Measurements from ENCODE around the gene SMOC2.

The SMOC2 gene

DNA sequence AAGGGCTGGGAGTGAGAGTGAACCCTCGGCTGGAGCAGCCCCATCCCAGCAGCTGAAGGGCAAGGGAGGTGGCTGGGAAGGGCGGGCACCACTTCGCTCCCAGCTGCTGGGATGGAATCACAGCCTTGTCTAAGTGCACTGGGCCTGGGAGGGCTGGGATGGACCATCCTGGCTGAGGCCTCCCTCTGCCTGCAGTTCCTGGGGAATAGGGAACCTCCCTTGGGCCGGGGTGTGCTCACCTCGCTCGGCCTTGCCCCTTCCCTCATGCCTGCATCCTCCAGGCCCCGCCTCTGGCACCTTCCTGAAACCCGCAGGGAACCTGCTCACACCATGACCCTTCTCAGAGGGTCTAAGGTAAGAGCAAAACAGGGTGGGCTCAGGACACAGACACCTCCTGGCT, 53.7 kb downstream of the SMOC2 start:
- DNase-seq, result no peak

DNA sequence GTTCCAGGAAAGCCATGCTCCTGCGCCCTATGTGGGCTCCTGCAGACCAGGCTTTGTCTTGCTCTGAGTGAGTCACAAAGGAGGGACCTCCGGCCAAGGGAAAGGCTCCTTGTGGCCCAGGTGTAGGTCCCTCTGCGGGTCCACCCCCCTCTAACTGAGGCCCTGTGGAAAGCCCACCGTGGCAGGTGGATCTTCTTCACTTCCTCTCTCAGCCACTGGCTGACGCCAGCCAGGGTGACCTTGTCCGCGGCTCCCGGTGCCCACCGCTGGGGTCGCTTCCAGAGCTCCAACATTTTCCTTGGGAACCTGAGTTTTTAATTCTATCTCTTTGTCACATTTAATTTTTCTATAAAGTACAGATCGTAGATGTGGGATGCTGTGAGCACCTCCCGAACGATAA, 54.1 kb downstream of the SMOC2 start:
- no peak for DNase-seq

DNA sequence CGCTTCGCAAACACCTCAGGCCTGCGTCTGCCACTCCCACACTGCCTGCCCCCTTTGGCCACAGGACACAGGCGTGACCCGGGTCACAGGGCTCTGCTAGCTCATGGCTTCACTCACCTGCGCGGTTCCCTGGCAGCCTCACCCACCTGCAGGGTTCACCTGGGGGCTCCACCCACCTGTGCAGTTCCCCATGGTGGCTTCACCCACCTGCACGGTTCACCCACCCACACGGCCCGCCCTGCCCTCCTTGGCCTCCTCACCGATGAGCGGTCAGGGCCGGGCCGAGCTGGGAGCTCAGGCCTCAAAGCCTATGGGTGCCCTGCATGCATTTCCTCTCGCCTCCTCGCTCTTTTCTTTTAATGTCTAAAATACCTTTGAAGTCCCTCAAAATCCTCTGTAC, 54.7 kb downstream of the SMOC2 start:
- DNase-seq, result no peak

DNA sequence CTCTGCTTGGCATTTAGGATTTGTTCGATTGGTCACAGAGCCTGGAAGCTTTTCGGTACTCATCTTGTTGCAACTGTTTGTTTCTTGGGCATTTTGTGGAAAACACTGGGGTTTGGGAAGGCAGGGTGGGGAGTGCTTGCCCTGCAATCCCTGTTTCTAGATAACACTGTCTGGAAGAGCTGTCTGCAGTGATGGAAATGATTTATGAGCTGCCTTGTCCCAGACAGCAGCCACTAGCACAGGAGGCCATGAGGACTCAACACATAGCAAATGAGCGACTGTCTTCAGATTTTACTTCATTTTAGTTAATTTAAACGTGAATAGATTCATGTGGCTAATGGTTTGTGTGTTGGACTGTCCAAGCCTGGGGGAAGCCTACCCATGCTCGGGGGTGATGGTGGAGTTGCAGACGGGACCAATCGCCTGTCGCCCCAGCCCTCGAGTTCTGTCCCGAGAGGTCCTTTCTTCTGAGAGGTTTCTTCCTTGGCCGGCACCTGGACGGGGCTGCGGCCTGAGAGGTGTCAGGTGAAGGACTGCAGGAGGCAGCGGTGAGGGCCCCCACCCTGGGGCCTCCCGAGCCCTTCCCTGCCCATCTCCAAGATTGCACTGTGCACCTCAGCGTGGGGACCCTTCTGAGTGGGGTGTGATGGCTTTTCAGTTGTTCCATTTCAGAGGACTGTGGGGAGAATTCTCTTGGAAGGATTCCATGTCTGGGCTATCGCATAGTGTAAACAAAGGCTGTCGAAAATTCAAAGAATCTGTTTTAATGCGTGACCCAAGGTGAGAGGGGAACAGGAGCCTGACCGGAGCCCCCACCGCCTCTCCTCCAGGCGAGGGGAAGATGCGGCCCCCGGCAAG, 55.4 kb downstream of the SMOC2 start:
- no peak for DNase-seq

DNA sequence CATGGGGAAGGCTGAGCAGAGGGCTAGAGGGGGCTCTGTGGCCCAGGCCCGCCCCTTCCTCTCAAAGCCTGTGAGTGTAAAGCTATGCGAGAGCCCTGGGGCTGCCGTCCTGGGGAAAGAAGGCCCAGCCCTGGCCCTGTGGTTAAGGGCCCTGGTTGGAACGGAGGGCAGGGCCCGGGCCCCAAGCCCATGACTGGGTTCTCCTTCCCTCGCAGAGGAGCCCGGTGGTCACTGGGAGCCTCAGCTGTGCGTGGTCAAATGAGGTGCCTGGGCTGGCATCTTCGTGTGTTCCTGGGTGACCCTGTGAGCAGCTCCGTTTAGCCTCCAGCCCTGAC, 56.0 kb downstream of the SMOC2 start:
- DNase-seq, result no peak

DNA sequence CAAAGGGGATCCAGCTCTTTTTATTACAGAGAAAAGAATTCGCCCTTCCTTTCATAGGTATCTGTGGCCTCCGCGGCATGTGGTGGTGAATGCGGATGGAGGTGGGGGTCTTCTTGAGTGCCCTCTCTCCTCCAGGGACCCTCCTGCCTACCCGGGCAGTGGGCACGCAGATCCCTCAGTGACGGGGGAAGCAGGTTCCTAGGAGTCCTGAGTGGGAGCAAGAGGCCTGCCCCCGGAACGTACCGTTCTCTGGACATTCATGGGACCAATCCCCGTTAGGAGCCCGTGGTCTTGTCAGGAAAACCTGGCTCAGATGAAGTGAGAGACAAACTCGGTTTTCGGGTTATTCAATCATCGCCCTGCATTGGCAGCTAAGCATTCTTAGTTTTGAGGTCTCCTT, 56.4 kb downstream of the SMOC2 start:
- no peak for DNase-seq

DNA sequence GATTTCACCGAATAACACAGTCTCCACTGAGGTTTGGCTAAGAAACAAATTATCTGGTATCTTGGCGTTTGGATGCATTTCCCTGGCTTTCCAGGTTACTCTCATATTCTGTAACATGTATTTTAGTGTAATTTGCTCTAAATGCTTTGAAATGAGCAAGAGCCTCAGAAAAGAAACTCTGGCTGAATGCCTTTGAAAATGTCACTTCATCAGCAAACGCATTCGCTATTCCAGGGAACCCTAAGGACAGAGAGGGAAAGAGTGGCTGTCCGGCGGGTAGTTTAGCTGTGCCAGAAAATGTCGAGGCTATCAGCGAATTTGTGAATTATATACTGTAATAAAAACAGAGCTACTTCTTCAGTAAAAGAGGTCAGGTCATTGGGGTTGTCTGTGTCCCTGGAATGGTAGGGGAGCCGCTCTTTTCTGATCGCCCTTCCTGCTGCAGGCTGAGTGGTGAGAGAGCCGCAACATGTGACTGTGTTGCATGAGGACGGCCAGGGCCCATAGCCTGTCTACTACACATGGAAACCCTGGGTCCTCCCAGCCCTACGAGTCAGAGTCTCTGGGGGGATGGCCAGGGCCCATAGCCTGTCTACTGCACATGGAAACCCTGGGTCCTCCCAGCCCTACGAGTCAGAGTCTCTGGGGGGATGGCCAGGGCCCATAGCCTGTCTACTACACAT, 57.3 kb downstream of the SMOC2 start:
- no peak for DNase-seq

DNA sequence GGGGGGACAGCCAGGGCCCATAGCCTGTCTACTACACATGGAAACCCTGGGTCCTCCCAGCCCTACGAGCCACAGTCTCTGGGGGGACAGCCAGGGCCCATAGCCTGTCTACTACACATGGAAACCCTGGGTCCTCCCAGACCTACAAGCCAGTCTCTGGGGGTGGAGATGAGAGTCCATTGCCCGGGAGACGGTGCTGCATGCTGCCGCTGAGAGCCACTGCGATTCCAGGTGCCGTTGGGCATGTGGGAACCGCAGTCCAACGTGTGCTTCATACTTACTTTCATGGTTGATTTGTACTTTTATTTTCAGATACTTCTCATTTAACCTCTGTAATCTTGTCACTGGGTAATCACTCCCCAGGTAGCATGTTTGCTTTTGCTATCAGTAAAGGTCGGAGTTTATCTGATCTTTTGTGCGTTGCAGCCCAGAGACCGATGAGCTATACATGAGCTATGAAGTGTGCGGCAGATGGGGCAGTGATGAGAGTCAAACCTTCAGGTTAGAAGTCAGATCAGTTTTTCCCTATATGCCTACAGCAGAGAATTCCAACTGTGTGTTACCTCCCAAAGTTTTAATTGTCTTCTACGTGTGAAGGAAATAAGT, 58.2 kb downstream of the SMOC2 start:
- no peak for DNase-seq

DNA sequence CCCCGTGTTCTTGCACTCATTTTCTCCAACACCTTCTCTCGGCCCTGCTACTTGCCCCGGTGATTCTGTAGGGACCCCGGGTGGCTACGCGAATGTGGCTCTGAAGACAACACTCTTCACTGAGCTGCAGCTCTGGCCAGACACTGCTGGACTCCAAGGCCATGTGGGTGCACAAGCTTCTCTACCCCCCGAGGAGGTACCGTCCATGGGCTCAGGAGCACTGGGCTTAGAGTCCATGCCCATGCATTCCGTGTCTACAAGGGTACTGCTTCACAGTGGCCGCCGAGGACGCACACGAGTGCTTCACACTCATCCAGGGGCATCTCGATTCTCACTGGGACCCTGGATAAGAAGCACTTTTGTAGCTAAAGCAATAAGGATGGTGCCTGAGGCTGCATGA, 59.5 kb downstream of the SMOC2 start:
- DNase-seq, result no peak

DNA sequence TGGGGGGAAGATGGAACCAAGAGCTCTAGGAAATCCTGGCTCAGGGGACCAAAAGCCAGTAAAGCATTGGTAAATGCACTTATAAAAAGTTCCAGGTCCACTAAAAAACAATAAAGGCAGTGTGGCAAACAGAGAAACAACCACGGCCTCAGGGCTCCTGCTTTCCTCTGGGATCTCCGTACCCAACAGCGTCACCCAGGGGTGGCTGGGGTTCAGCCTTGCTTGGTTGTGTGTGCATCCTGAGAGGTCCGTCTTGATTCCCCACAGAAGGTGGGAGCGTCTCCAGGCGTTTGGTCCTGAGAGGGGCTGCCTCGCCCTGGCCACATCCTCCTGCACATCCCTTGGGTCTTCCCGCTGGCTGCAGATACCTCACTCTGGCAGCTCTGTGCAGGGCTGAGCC, 60.6 kb downstream of the SMOC2 start:
- no peak for DNase-seq

DNA sequence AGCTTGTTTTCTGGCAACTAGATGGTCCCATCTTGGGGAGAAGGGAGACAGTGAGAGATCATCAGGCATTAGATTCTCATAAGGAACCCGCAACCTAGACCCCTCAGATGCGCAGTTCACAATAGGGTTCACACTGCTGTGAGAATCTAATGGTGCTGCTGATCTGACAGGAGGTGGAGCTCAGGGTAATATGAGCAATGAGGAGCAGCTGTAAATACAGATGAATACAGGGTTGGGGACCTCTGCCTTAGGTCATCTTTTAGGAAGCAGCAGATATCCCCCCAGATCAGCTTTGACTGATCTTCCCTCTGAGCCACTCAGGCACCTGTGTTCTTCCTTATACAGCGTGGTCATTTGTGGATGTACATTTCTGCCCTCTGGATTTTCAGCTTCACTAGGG, 63.4 kb downstream of the SMOC2 start:
- no peak for DNase-seq

DNA sequence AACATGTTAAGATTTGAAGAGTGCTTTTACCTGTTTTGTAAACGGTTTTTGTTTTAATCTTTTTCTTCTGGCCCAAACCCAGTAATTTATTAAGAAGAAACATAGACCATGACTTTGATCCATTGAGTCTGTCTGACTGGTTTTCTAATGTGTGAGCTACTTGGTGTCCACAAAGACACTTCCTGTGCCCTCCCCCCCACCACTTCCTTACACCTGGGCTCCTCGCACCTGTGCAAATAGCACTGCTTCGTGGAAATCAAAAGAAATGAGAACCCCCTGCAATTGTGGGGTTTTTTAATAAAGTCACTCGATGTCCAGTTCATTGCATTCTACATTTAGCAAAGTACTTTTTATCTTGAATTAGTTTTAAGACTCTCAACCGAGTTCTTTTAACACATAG, 65.5 kb downstream of the SMOC2 start:
- DNase-seq, result no peak

DNA sequence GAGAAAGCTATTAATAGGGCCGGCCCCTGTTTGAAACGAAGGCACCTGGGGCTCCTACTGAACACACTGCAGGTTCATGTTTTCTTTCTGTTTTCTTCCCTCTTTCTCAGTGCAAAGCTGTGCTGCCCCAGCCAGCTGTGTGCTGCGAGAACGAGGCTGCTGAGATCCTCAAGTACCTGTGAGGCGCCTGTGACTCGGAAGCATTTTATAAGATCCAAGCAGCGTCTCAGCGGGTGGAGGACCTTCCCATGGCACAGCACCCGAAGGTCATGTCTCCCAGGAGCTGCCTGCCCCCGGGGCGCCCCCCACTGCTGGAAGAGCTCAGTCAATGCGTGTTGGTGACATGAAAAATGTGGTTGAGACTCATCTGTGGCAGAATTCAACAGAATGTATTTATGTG, 66.3 kb downstream of the SMOC2 start:
- no peak for DNase-seq

DNA sequence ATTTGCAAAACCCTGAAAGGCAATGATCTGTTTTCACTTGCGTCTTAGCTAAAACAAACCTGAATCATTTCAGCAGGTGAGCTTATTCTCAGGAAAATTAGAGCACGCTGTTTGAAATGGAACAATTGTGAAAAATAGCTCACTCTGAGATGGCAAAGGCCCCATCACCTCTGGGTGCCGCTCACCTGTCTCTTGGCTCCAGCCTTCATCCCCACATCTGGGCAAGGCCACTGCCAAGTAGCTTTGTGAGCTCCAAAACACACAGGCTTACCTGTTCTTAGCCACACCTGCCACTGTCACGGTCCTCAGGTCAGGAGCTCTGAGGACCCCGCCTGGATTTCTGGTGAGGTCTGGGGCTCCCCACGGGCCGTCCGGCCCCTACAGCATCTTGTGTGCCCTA, 66.7 kb downstream of the SMOC2 start:
- no peak for DNase-seq

DNA sequence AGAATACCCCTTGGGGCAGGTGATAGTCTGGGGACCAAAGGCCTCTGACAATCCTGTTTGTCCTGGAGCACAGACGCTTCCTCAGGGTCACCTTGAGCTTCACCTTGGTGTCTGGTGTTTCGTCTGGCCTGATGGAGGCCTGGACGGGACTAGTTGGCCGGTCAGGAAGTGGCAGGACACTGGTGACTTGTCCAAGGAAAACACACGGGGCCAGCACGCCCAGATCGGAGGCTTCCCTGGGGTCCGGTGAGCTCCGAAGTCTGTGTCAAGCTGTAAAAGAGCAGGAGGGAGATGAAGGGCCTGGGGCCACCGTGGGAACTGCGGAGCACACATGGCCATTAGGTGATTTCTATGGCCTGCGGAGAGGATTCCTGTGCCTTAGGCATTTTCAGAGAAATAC, 67.9 kb downstream of the SMOC2 start:
- DNase-seq, result no peak

DNA sequence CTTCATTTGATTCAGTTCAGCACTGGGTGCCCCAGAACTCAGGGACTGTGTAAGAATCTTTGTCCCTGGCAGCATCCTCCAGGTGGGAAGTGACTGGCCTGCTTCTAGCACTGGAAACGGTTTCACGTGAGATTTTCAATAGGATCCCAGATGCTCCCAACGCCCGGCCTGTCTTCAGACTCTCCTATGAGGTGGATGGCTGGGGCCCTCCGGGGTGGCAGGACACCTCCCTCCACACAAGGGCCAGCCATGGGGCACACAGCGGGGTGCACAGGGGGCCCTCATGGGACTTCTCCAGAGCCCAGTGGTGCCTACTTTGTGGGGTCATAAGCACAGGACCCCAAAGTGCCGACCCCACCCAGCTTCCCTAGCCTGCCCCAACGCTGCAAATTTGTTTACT, 72.8 kb downstream of the SMOC2 start:
- no peak for DNase-seq

DNA sequence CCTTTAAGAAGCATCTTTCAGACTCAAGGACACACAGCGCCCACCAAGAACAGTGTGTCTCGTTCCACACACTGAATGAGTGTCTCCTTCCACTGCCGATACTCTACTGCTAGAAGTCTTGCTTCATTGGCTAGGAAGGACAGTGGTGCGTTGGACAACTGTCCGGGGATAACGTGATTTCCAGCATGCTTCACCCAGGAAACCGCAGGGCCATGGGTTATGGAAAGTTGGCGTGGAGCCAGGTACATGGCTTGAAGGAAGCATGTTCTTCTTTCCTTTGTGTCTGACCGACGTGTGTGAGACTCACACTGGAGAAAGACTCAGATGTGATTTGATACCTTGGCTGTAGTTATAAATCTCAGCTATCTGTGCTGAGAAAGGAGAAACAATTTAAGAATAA, 73.2 kb downstream of the SMOC2 start:
- DNase-seq, result no peak

DNA sequence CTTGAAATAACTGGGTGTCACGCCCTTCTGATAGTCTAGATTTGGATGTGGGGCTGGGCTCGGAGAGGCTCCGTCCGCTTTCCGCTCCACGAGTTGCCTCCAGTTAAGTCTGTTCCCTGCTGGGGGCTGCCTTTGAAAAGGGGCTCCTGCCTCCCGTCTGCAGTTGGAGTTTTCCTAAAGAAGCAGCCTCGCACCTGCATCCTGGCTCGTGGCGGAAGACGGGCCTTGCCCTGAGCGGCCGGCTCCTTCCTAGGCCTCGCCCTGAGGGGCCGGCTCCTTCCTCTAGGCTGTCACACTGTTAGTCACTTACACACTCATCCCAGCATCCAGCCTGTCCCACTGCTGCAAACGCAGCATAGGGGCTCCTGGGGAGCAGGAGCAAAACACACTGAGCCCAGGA, 74.4 kb downstream of the SMOC2 start:
- no peak for DNase-seq

DNA sequence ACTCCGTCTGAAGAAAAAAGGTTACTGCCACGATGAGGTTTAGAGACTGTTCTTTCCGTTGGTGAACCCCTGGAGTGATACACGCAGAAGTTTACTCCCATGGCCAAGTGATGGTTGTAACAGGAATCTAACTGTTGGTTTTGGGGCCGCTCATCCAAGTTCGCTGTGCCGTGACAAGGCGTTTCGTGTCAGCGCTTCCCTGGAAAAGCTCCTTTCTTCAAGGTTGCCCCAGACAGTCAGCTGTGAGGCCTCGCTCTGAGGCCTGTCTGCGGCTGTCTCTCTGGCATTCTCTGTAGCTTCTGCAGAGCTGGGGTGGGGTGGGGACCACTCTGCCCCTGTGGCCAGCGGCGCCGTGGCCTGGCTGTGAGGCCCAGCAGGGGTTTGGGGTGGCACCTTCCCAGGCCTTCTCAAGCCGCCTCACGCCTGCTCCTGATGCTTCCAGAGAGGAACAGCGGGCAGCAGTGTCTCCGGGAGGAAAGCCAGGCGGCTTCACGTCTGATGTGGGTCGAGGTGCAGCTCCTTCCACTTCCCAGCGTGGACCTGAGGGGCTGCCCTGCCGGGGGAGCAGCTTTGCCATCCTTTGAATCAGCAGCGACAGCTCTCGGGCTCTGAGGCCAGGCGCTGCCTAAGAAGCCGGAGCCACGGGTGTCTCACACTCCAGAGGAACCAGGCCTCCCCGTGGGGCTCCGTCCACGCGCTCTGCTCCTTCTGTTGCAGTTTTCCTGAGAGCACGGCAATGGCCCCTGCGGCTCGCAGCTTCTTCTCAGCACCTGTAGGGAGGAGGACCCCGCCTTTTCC, 76.2 kb downstream of the SMOC2 start:
- DNase-seq, result no peak

DNA sequence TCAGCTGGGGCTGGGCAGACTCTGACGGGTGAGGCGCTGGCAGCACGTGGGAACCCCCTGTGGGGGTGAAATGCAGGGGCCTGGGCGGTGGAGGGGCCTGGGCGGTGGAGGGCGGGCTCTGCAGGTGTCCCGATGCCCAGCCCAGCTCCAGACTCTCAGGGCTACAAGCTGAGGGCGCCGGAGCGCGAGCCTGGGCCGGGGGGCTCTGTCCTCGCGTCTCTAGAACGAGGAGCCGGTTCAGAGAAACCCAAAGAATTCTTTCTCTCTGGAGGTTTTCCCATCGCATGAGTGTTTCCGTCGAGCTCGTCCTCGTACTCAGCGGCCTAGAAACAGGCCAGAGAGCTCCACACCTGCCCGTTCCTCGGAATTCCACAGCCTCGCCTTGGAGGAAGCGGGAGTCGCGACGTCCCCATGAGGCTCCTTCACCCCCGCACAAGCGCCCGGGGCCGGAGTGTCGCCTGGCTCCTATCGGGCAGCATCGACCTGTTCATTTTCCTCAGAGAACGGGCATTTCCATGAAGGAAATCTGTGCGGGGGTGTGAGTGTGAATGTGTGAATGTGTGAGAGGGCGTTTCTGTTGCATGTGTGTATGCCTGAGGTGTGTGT, 76.9 kb downstream of the SMOC2 start:
- no peak for DNase-seq

DNA sequence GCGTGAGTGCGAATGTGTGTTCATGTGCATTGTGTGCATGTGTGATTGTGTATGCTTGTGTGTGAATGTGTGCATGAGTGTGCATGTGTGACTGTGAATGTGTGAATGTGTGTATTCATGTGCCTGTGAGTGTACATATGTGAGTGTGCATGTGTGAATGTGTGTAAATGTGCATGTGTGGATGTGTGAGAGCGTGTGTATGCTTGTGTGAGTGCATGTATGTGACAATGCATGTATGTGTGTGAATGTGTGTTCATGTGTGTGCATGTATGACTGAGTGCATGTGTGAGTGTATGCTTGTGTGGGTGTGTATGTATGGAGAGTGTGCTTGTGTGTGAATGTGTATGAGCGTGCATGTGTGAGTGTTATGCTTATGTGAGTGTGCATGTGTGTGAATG, 77.4 kb downstream of the SMOC2 start:
- no peak for DNase-seq

DNA sequence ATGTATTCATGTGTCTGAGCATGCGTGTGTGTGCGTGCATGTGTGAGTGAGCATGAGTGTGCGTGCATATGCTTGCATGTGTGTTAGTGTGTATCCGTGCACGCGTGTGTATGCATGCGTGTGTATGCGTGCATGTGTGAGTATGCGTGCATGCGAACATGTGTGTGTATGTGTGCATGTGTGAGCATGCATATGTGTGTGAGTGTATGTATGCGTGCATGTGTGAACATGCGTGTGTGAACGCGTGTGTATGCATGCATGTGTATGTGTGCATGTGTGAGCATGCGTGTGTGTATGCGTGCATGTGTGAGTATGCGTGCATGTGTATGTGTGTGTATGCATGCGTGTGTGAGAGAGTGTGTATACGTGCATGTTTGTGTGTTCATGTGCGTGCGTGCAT, 77.9 kb downstream of the SMOC2 start:
- no peak for DNase-seq

DNA sequence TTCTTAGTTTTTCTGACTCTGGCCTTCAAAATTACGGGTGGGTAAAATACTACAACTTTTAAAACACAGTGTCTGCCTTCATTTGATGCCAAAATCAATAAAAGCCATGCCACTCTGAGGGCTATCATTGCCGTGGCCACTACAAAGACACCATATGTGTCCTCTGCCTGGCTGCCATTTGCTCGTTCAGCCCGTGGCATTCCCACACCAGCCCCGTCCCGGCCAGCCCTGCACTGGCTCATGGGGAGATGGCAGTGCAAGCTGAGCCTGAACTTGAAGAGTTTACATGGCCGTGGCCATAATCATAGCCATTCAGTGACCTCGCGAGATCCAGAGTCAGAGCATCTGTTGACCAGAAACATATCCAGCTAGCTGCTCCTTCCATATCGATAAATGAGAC, 79.2 kb downstream of the SMOC2 start:
- no peak for DNase-seq
